COLO829 (cell line): Measurements from ENCODE around the gene AGRP.
"Not testable (repeated sequence)": the region's sequence is repeated elsewhere in the genome, so short reads cannot be mapped to it uniquely, and the experiment has no call there.

ENCODE experiments used
- DNase-seq: peaks from one replicate; pipeline ENCODE4 v3.0.0; 2012; ENCODE audit warnings: low spot score

The AGRP gene

GRCh38 chr16:67504031-67505021 lies 21.0 kb upstream of the AGRP start:
- DNase-seq = no peak

- DNase-seq = no peak
These were observed 15.8 kb upstream of the AGRP start for GRCh38 chr16:67499106-67499505.

GRCh38 chr16:67490335-67491096 lies 7.2 kb upstream of the AGRP start:
- no peak for DNase-seq

- DNase-seq = no peak
These were observed 6.2 kb upstream of the AGRP start for GRCh38 chr16:67489401-67490083.

- DNase-seq = not testable (repeated sequence)
These were observed 4.2 kb upstream of the AGRP start for GRCh38 chr16:67487561-67487960.

GRCh38 chr16:67486805-67487204 lies 3.5 kb upstream of the AGRP start:
- DNase-seq = no peak

- no peak for DNase-seq
These were observed 581 bp upstream of the AGRP start for GRCh38 chr16:67483731-67484525.

GRCh38 chr16:67482233-67482924 lies 968 bp downstream of the AGRP start:
- no peak for DNase-seq

GRCh38 chr16:67481561-67482232 lies 1.6 kb downstream of the AGRP start:
- no peak for DNase-seq

- DNase-seq = peak; percentile 93
These were observed 2.4 kb downstream of the AGRP start, which contains the start of gene ATP6V0D1 for GRCh38 chr16:67480833-67481560. Gene ATP6V0D1, minus strand, starts transcription at chr16:67481157. Its CDS starts 71 bp downstream, at chr16:67481086.

GRCh38 chr16:67477960-67478554 lies 5.3 kb downstream of the AGRP start:
- no peak for DNase-seq

GRCh38 chr16:67474551-67475455 lies 8.5 kb downstream of the AGRP start:
- DNase-seq = no peak

GRCh38 chr16:67471758-67472384 lies 11.5 kb downstream of the AGRP start:
- no peak for DNase-seq

GRCh38 chr16:67470359-67470758 lies 13.0 kb downstream of the AGRP start:
- no peak for DNase-seq

- DNase-seq = no peak
These were observed 14.6 kb downstream of the AGRP start for GRCh38 chr16:67468731-67469130.

- DNase-seq = no peak
These were observed 16.8 kb downstream of the AGRP start for GRCh38 chr16:67466581-67466980.

- no peak for DNase-seq
These were observed 18.8 kb downstream of the AGRP start for GRCh38 chr16:67464565-67464964.

GRCh38 chr16:67463691-67464090 lies 19.7 kb downstream of the AGRP start:
- DNase-seq = no peak
